ENCODE measurements around the gene PDZRN3.
A peak's percentile ranks its signal among the peaks of the same experiment; 100 is the strongest.

PDZRN3 gene

GRCh38 chr3:73385568-73385967 lies 239.2 kb downstream of the PDZRN3 start:
- no peaks in the 10 kb centered on the region for H3K79me1 ChIP-seq (ENCODE audit: low read length)
- peaks cover 28 to 56% of the 10 kb centered on the region in 2 experiments for H3K36me3 ChIP-seq (ENCODE audit: control insufficient read depth in 1 of 2, insufficient read depth in 2 of 2, low read length in 2 of 2)
- no peak overlapping the region for H4K8ac ChIP-seq (ENCODE audit: low read depth, low read length)
- H2BK5ac ChIP-seq (ENCODE audit: low read depth, low read length, poor library complexity), result no peak overlapping the region
- no peaks in the 10 kb centered on the region for H3K4me1 ChIP-seq (ENCODE audit: control insufficient read depth in 1 of 2, insufficient read depth in 2 of 2, low read length in 2 of 2)
- H2BK12ac ChIP-seq (ENCODE audit: low read length), result no peak overlapping the region
- H3K79me2 ChIP-seq (ENCODE audit: control insufficient read depth, insufficient read depth, low read length, poor library complexity), result no peaks in the 10 kb centered on the region
- H3K9me3 ChIP-seq (ENCODE audit: insufficient read depth, low read depth, low read length), result peaks cover 7% of the 10 kb centered on the region
- H2AK5ac ChIP-seq (ENCODE audit: low read length), result no peak overlapping the region
- no peak overlapping the region for H3K4ac ChIP-seq (ENCODE audit: low read depth, low read length)
- no peak overlapping the region for H2AFZ ChIP-seq (ENCODE audit: insufficient read depth, low read length, poor library complexity)
- no CpG with 5 or more reads among the region's 4 CpGs for WGBS (ENCODE audit: extremely low coverage, insufficient coverage, insufficient read length)
- no peak overlapping the region for H3K4me3 ChIP-seq (ENCODE audit: low read depth, low read length)
- no peak overlapping the region for H3K9ac ChIP-seq (ENCODE audit: low read length)
- peak; percentile 63 to 83 for DNase-seq
- H3K14ac ChIP-seq (ENCODE audit: low read length), result no peak overlapping the region
- H2BK120ac ChIP-seq (ENCODE audit: insufficient read depth, low read length, poor library complexity), result no peak overlapping the region
- H3K18ac ChIP-seq (ENCODE audit: low read length), result no peak overlapping the region
- no peak overlapping the region for H4K12ac ChIP-seq (ENCODE audit: low read depth, low read length)
- no peak overlapping the region for H3K4me2 ChIP-seq (ENCODE audit: low read length)
- no peaks in the 10 kb centered on the region for H3K27me3 ChIP-seq (ENCODE audit: insufficient read depth, low read length)
- H4K91ac ChIP-seq (ENCODE audit: low read depth, low read length), result no peak overlapping the region
- no peak overlapping the region for H3K23ac ChIP-seq (ENCODE audit: low read length)
- no peak overlapping the region for H3K27ac ChIP-seq (ENCODE audit: low read depth, low read length)

DNA sequence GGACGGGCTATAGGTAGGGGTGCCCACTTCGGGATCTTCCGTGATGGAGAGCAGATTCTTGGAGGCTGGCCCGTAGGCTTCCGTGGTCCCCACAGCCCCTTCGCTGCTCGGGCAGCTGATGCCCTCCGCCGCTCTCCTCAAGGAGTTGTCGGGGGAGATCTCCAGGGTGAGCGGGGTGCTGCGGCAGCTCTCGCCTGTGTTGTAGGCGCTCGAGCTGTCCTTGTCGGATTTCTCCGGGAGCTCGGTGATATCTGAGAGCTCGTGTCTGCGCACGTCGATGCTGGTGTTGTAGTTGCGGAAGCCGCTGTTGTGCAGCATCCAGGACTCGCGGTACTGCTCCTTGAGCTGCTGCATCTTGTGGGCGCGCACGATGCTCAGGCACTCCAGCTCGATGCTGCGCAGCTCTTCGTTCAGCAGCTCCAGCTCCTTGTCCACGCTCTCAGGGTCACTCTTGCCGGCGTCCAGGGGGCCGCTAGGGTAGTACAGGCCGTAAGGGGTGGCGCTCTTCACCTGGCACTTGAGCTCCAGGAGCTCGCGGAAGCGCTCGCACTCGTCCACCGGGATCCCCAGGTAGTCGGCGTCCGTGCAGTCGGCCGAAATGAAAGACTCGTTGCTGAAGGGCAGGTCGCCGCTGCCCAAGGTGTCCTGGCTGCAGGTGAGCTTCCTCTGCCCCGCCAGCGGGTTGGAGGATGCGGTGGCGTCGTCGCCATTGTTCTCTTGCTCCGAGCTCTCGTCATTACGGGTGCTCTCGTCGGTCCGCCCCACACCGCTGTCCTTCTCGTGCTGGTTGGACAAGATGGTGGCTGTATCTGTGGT lies 240.4 kb downstream of the PDZRN3 start:
- H3K4me1 ChIP-seq (ENCODE audit: control insufficient read depth in 1 of 2, insufficient read depth in 2 of 2, low read length in 2 of 2), result no peaks in the 10 kb centered on the region
- peaks cover 26 to 48% of the 10 kb centered on the region in 2 experiments for H3K36me3 ChIP-seq (ENCODE audit: control insufficient read depth in 1 of 2, insufficient read depth in 2 of 2, low read length in 2 of 2)
- no peak overlapping the region for H2AK5ac ChIP-seq (ENCODE audit: low read length)
- H3K14ac ChIP-seq (ENCODE audit: low read length), result no peak overlapping the region
- H4K8ac ChIP-seq (ENCODE audit: low read depth, low read length), result no peak overlapping the region
- no peak for DNase-seq
- peaks cover 7% of the 10 kb centered on the region for H3K9me3 ChIP-seq (ENCODE audit: insufficient read depth, low read depth, low read length)
- no CpG with 5 or more reads among the region's 66 CpGs for WGBS (ENCODE audit: extremely low coverage, insufficient coverage, insufficient read length)
- H2AFZ ChIP-seq (ENCODE audit: insufficient read depth, low read length, poor library complexity), result no peak overlapping the region
- no peak overlapping the region for H3K4ac ChIP-seq (ENCODE audit: low read depth, low read length)
- H3K23ac ChIP-seq (ENCODE audit: low read length), result no peak overlapping the region
- no peak overlapping the region for H2BK12ac ChIP-seq (ENCODE audit: low read length)
- H3K9ac ChIP-seq (ENCODE audit: low read length), result no peak overlapping the region
- no peak overlapping the region for H3K4me3 ChIP-seq (ENCODE audit: low read depth, low read length)
- H3K79me2 ChIP-seq (ENCODE audit: control insufficient read depth, insufficient read depth, low read length, poor library complexity), result no peaks in the 10 kb centered on the region
- no peak overlapping the region for H2BK120ac ChIP-seq (ENCODE audit: insufficient read depth, low read length, poor library complexity)
- no peak overlapping the region for H4K91ac ChIP-seq (ENCODE audit: low read depth, low read length)
- no peaks in the 10 kb centered on the region for H3K27me3 ChIP-seq (ENCODE audit: insufficient read depth, low read length)
- no peak overlapping the region for H3K18ac ChIP-seq (ENCODE audit: low read length)
- no peak overlapping the region for H3K4me2 ChIP-seq (ENCODE audit: low read length)
- no peaks in the 10 kb centered on the region for H3K79me1 ChIP-seq (ENCODE audit: low read length)
- no peak overlapping the region for H3K27ac ChIP-seq (ENCODE audit: low read depth, low read length)
- no peak overlapping the region for H2BK5ac ChIP-seq (ENCODE audit: low read depth, low read length, poor library complexity)
- no peak overlapping the region for H4K12ac ChIP-seq (ENCODE audit: low read depth, low read length)

GRCh38 chr3:73383470-73384049 lies 241.2 kb downstream of the PDZRN3 start:
- no peak overlapping the region for H2BK120ac ChIP-seq (ENCODE audit: insufficient read depth, low read length, poor library complexity)
- H3K23ac ChIP-seq (ENCODE audit: low read length), result no peak overlapping the region
- H3K79me1 ChIP-seq (ENCODE audit: low read length), result no peaks in the 10 kb centered on the region
- no peak for DNase-seq
- H3K14ac ChIP-seq (ENCODE audit: low read length), result no peak overlapping the region
- H3K9ac ChIP-seq (ENCODE audit: low read length), result no peak overlapping the region
- H2AFZ ChIP-seq (ENCODE audit: insufficient read depth, low read length, poor library complexity), result no peak overlapping the region
- H3K18ac ChIP-seq (ENCODE audit: low read length), result no peak overlapping the region
- H4K12ac ChIP-seq (ENCODE audit: low read depth, low read length), result no peak overlapping the region
- peaks cover 7% of the 10 kb centered on the region for H3K9me3 ChIP-seq (ENCODE audit: insufficient read depth, low read depth, low read length)
- no peak overlapping the region for H4K8ac ChIP-seq (ENCODE audit: low read depth, low read length)
- H4K91ac ChIP-seq (ENCODE audit: low read depth, low read length), result no peak overlapping the region
- no peaks in the 10 kb centered on the region for H3K4me1 ChIP-seq (ENCODE audit: control insufficient read depth in 1 of 2, insufficient read depth in 2 of 2, low read length in 2 of 2)
- H3K79me2 ChIP-seq (ENCODE audit: control insufficient read depth, insufficient read depth, low read length, poor library complexity), result no peaks in the 10 kb centered on the region
- no peak overlapping the region for H3K4ac ChIP-seq (ENCODE audit: low read depth, low read length)
- H2AK5ac ChIP-seq (ENCODE audit: low read length), result no peak overlapping the region
- no CpG with 5 or more reads among the region's 47 CpGs for WGBS (ENCODE audit: extremely low coverage, insufficient coverage, insufficient read length)
- H3K4me3 ChIP-seq (ENCODE audit: low read depth, low read length), result no peak overlapping the region
- H3K36me3 ChIP-seq (ENCODE audit: control insufficient read depth in 1 of 2, insufficient read depth in 2 of 2, low read length in 2 of 2), result peaks cover 23 to 44% of the 10 kb centered on the region in 2 experiments
- no peak overlapping the region for H3K4me2 ChIP-seq (ENCODE audit: low read length)
- no peaks in the 10 kb centered on the region for H3K27me3 ChIP-seq (ENCODE audit: insufficient read depth, low read length)
- H3K27ac ChIP-seq (ENCODE audit: low read depth, low read length), result no peak overlapping the region
- no peak overlapping the region for H2BK12ac ChIP-seq (ENCODE audit: low read length)
- H2BK5ac ChIP-seq (ENCODE audit: low read depth, low read length, poor library complexity), result no peak overlapping the region

DNA sequence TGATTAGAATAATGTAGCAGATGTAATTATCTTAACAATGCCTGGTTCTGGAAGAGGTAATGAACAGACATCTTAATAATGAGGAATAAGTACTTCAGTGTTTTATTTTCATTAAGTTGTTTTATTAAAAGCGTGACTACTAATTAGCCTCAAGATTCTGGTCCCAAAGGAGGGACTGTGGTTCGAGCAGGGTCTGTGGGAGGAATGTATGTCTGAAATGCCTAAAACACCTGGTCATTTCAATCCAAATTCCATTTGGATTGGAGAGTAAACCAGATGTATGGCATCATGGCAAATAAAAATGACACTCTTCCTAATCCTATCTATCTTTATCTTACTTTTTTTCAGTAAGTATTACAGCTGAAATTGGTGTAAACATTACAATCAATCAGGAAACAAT lies 243.2 kb downstream of the PDZRN3 start:
- H3K4me3 ChIP-seq (ENCODE audit: low read depth, low read length), result no peak overlapping the region
- no peaks in the 10 kb centered on the region for H3K79me2 ChIP-seq (ENCODE audit: control insufficient read depth, insufficient read depth, low read length, poor library complexity)
- no peak overlapping the region for H3K14ac ChIP-seq (ENCODE audit: low read length)
- no peak overlapping the region for H4K91ac ChIP-seq (ENCODE audit: low read depth, low read length)
- no peaks in the 10 kb centered on the region for H3K27me3 ChIP-seq (ENCODE audit: insufficient read depth, low read length)
- H4K12ac ChIP-seq (ENCODE audit: low read depth, low read length), result no peak overlapping the region
- H3K4me2 ChIP-seq (ENCODE audit: low read length), result no peak overlapping the region
- H3K9ac ChIP-seq (ENCODE audit: low read length), result no peak overlapping the region
- no peaks in the 10 kb centered on the region for H3K4me1 ChIP-seq (ENCODE audit: control insufficient read depth in 1 of 2, insufficient read depth in 2 of 2, low read length in 2 of 2)
- no peak for DNase-seq
- no peak overlapping the region for H2BK5ac ChIP-seq (ENCODE audit: low read depth, low read length, poor library complexity)
- H4K8ac ChIP-seq (ENCODE audit: low read depth, low read length), result no peak overlapping the region
- H2AK5ac ChIP-seq (ENCODE audit: low read length), result no peak overlapping the region
- H2BK120ac ChIP-seq (ENCODE audit: insufficient read depth, low read length, poor library complexity), result no peak overlapping the region
- no peak overlapping the region for H2AFZ ChIP-seq (ENCODE audit: insufficient read depth, low read length, poor library complexity)
- no peak overlapping the region for H3K4ac ChIP-seq (ENCODE audit: low read depth, low read length)
- H3K18ac ChIP-seq (ENCODE audit: low read length), result no peak overlapping the region
- no peaks in the 10 kb centered on the region for H3K79me1 ChIP-seq (ENCODE audit: low read length)
- WGBS (ENCODE audit: extremely low coverage, insufficient coverage, insufficient read length), result no CpG with 5 or more reads among the region's 2 CpGs
- H2BK12ac ChIP-seq (ENCODE audit: low read length), result no peak overlapping the region
- no peak overlapping the region for H3K23ac ChIP-seq (ENCODE audit: low read length)
- peaks cover 7% of the 10 kb centered on the region for H3K9me3 ChIP-seq (ENCODE audit: insufficient read depth, low read depth, low read length)
- peaks cover 21 to 30% of the 10 kb centered on the region in 2 experiments for H3K36me3 ChIP-seq (ENCODE audit: control insufficient read depth in 1 of 2, insufficient read depth in 2 of 2, low read length in 2 of 2)
- H3K27ac ChIP-seq (ENCODE audit: low read depth, low read length), result no peak overlapping the region
